ENCODE data around the gene MACROD2. TPM values are rescaled to one million over a fixed set of nuclear protein-coding genes. Genes with fewer than 3 reads are reported as not detected.

The MACROD2 gene
- polyA plus RNA-seq, 4 donors, result 1.00 to 4.8 (median 1.4) TPM

DNA sequence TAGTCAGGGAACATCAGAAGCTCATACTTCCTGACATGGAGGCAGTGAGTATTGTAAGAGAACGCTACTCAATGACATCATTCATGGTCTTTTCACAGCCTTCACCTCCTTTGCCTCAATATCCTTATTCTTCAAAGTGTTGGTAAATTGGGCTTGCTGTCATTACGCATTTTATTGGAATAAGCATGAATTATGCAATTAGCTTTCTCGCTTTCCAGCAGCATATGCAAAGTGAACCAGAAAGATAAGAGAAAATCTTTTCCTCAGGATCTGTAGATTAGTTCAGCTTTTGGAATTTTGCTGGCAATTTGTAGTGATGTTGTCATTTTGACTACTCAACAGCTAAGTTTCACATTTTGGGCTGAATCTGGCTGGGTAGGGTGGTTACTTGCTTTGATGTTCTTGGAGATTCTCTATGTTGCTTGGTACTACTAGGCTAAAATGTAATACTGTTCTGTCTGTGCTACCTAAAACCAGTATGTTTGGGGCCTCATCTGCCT lies 1565.8 kb downstream of the MACROD2 start:
- H3K4me3 ChIP-seq (ENCODE audit: low read depth in 1 of 3, low read length in 3 of 3), result no peak overlapping the region
- DNase-seq (no peak), FAIRE-seq (no peak)
- H3K27me3 ChIP-seq (ENCODE audit: control insufficient read depth in 3 of 3, insufficient read depth in 3 of 3, low read length in 3 of 3), result no peaks in the 10 kb centered on the region
- H3K36me3 ChIP-seq (ENCODE audit: control insufficient read depth in 3 of 3, insufficient read depth in 2 of 3, low read depth in 1 of 3, low read length in 3 of 3), result no peaks in the 10 kb centered on the region
- H3K9me3 ChIP-seq (ENCODE audit: control insufficient read depth in 2 of 2, insufficient read depth in 1 of 2, low read depth in 1 of 2, low read length in 1 of 2), result no peaks in the 10 kb centered on the region
- 90 to 93% (median 90%) methylated on average over 3 of the region's 3 CpGs for WGBS, 3 donors
- H3K27ac ChIP-seq (ENCODE audit: low read depth in 1 of 3, low read length in 2 of 3), result no peak overlapping the region
- H3K4me1 ChIP-seq (ENCODE audit: control insufficient read depth in 3 of 3, insufficient read depth in 2 of 3, low read depth in 1 of 3, low read length in 2 of 3), result peaks cover 0 to 3% (median 0%) of the 10 kb centered on the region in 3 donors

GRCh38 chr20:15561707-15562404 lies 1566.5 kb downstream of the MACROD2 start:
- H3K4me1 ChIP-seq (ENCODE audit: control insufficient read depth in 3 of 3, insufficient read depth in 2 of 3, low read depth in 1 of 3, low read length in 2 of 3), result peaks cover 0 to 3% (median 0%) of the 10 kb centered on the region in 3 donors
- no peak for DNase-seq
- FAIRE-seq, result no peak
- H3K27me3 ChIP-seq (ENCODE audit: control insufficient read depth in 3 of 3, insufficient read depth in 3 of 3, low read length in 3 of 3), result no peaks in the 10 kb centered on the region
- H3K36me3 ChIP-seq (ENCODE audit: control insufficient read depth in 3 of 3, insufficient read depth in 2 of 3, low read depth in 1 of 3, low read length in 3 of 3), result no peaks in the 10 kb centered on the region
- H3K27ac ChIP-seq (ENCODE audit: low read depth in 1 of 3, low read length in 2 of 3), result no peak overlapping the region
- WGBS, 3 donors, result 75 to 79% (median 79%) methylated on average over 5 of the region's 5 CpGs
- H3K9me3 ChIP-seq (ENCODE audit: control insufficient read depth in 2 of 2, insufficient read depth in 1 of 2, low read depth in 1 of 2, low read length in 1 of 2), result no peaks in the 10 kb centered on the region
- no peak overlapping the region for H3K4me3 ChIP-seq (ENCODE audit: low read depth in 1 of 3, low read length in 3 of 3)

- FAIRE-seq, result no peak
- Histone ChIP-seq H3K27me3 (ENCODE audit: control insufficient read depth in 3 of 3, insufficient read depth in 3 of 3, low read length in 3 of 3) (no peaks in the 10 kb centered on the region), H3K4me1 (ENCODE audit: control insufficient read depth in 3 of 3, insufficient read depth in 2 of 3, low read depth in 1 of 3, low read length in 2 of 3) (peaks cover 0 to 3% (median 0%) of the 10 kb centered on the region in 3 donors), H3K27ac (ENCODE audit: low read depth in 1 of 3, low read length in 2 of 3) (no peak overlapping the region), H3K36me3 (ENCODE audit: control insufficient read depth in 3 of 3, insufficient read depth in 2 of 3, low read depth in 1 of 3, low read length in 3 of 3) (no peaks in the 10 kb centered on the region), H3K9me3 (ENCODE audit: control insufficient read depth in 2 of 2, insufficient read depth in 1 of 2, low read depth in 1 of 2, low read length in 1 of 2) (no peaks in the 10 kb centered on the region), H3K4me3 (ENCODE audit: low read depth in 1 of 3, low read length in 3 of 3) (no peak overlapping the region)
- 74 to 86% (median 80%) methylated on average over 4 of the region's 4 CpGs for WGBS, 3 donors
- DNase-seq, result no peak
These were observed 1568.5 kb downstream of the MACROD2 start for GRCh38 chr20:15563836-15564235.

DNA sequence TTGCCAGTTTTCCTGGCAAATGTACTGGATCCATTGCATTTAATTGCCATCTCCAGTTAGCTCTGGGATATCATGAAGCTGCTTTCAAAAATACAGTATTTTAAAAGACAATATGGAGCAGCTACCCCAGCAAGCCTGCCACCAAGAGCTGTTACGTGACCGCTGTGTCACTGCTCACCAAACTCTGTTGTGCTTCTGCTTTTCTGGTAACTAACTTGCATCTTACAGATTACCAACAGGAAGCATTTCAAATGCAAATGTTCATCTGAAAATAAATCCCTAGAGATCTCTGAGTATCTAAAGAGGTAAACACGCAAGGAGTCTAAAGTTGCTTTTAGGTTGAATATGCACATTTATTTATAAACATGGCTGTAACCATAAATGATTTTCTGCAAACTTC lies 1569.7 kb downstream of the MACROD2 start:
- Histone ChIP-seq H3K27me3 (ENCODE audit: control insufficient read depth in 3 of 3, insufficient read depth in 3 of 3, low read length in 3 of 3) (no peaks in the 10 kb centered on the region), H3K4me1 (ENCODE audit: control insufficient read depth in 3 of 3, insufficient read depth in 2 of 3, low read depth in 1 of 3, low read length in 2 of 3) (peaks cover 0 to 3% (median 0%) of the 10 kb centered on the region in 3 donors), H3K36me3 (ENCODE audit: control insufficient read depth in 3 of 3, insufficient read depth in 2 of 3, low read depth in 1 of 3, low read length in 3 of 3) (no peaks in the 10 kb centered on the region), H3K4me3 (ENCODE audit: low read depth in 1 of 3, low read length in 3 of 3) (no peak overlapping the region), H3K27ac (ENCODE audit: low read depth in 1 of 3, low read length in 2 of 3) (no peak overlapping the region), H3K9me3 (ENCODE audit: control insufficient read depth in 2 of 2, insufficient read depth in 1 of 2, low read depth in 1 of 2, low read length in 1 of 2) (no peaks in the 10 kb centered on the region)
- FAIRE-seq, result no peak
- DNase-seq, result no peak
- WGBS, 3 donors, result 72 to 84% (median 73%) methylated on average over 3 of the region's 3 CpGs

DNA sequence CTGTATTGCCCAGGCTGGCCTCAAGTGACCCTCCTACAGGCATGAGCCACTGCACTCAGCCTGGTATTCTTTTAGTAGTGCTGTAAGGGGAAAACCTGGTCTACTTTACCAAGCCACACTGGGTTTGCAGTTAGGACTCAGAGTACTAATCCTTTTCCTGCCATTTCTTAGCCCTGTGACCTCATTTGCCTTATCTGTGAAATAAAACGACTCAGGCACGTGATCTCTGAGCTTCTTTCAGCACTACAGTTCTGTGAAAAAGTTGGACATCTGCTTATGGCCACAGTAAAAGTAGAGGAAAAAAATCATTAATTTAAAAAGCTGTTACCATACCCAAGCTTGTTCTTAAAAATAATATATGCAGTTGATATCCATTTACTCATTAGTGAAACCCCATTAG lies 1570.5 kb downstream of the MACROD2 start:
- Histone ChIP-seq H3K27me3 (ENCODE audit: control insufficient read depth in 3 of 3, insufficient read depth in 3 of 3, low read length in 3 of 3) (no peaks in the 10 kb centered on the region), H3K27ac (ENCODE audit: low read depth in 1 of 3, low read length in 2 of 3) (no peak overlapping the region), H3K36me3 (ENCODE audit: control insufficient read depth in 3 of 3, insufficient read depth in 2 of 3, low read depth in 1 of 3, low read length in 3 of 3) (no peaks in the 10 kb centered on the region), H3K4me1 (ENCODE audit: control insufficient read depth in 3 of 3, insufficient read depth in 2 of 3, low read depth in 1 of 3, low read length in 2 of 3) (peaks cover 0 to 3% (median 0%) of the 10 kb centered on the region in 3 donors), H3K4me3 (ENCODE audit: low read depth in 1 of 3, low read length in 3 of 3) (no peak overlapping the region), H3K9me3 (ENCODE audit: control insufficient read depth in 2 of 2, insufficient read depth in 1 of 2, low read depth in 1 of 2, low read length in 1 of 2) (no peaks in the 10 kb centered on the region)
- 7 to 55% (median 27%) methylated on average over 2 of the region's 2 CpGs for WGBS, 3 donors
- FAIRE-seq (no peak), DNase-seq (peak in 1 of 2 donors; percentile 60)

DNA sequence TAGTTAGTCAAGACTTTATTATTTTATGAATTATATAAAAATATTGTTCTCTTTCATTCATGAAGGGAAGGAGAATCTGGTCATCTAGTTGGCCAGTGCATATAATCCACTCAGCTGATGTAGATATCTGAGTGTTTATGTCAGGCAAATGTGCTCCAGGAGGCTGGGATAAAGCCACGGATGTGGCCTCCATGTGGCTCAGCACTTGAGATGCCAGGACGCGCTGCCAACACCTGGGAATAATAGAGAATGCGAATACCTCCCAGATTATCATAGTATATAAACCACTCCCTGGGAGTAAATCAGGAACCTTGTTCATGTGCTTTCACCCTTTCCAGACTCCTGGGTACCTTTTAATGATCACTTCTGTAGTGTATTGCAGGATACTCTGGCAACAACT lies 1571.9 kb downstream of the MACROD2 start:
- 84 to 94% (median 93%) methylated on average over 4 of the region's 4 CpGs for WGBS, 3 donors
- Histone ChIP-seq H3K9me3 (ENCODE audit: control insufficient read depth in 2 of 2, insufficient read depth in 1 of 2, low read depth in 1 of 2, low read length in 1 of 2) (no peaks in the 10 kb centered on the region), H3K4me1 (ENCODE audit: control insufficient read depth in 3 of 3, insufficient read depth in 2 of 3, low read depth in 1 of 3, low read length in 2 of 3) (peaks cover 0 to 3% (median 0%) of the 10 kb centered on the region in 3 donors), H3K27ac (ENCODE audit: low read depth in 1 of 3, low read length in 2 of 3) (no peak overlapping the region), H3K36me3 (ENCODE audit: control insufficient read depth in 3 of 3, insufficient read depth in 2 of 3, low read depth in 1 of 3, low read length in 3 of 3) (no peaks in the 10 kb centered on the region), H3K4me3 (ENCODE audit: low read depth in 1 of 3, low read length in 3 of 3) (no peak overlapping the region), H3K27me3 (ENCODE audit: control insufficient read depth in 3 of 3, insufficient read depth in 3 of 3, low read length in 3 of 3) (no peaks in the 10 kb centered on the region)
- no peak for FAIRE-seq
- no peak for DNase-seq

DNA sequence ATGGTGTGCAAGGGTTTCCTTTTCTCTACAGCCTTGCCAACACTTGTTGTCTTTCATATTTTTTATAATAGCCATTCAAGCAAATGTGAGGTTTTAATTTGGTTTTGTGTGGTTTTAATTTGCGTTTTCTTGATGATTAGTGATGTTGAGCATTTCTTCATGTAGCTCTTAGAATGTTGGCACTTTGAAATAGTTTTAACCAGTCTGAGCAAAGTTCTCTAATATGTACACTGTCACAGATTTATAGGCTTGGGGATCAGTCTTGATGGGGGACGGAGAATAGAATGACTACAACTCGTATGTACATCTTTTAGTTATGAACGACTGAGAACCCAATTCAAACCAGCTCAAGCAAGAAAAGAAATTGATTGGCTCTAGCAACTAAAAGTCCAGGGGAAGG lies 1574.8 kb downstream of the MACROD2 start:
- Histone ChIP-seq H3K36me3 (ENCODE audit: control insufficient read depth in 3 of 3, insufficient read depth in 2 of 3, low read depth in 1 of 3, low read length in 3 of 3) (no peaks in the 10 kb centered on the region), H3K27me3 (ENCODE audit: control insufficient read depth in 3 of 3, insufficient read depth in 3 of 3, low read length in 3 of 3) (no peaks in the 10 kb centered on the region), H3K9me3 (ENCODE audit: control insufficient read depth in 2 of 2, insufficient read depth in 1 of 2, low read depth in 1 of 2, low read length in 1 of 2) (no peaks in the 10 kb centered on the region), H3K27ac (ENCODE audit: low read depth in 1 of 3, low read length in 2 of 3) (no peak overlapping the region), H3K4me1 (ENCODE audit: control insufficient read depth in 3 of 3, insufficient read depth in 2 of 3, low read depth in 1 of 3, low read length in 2 of 3) (peaks cover 0 to 3% (median 0%) of the 10 kb centered on the region in 3 donors), H3K4me3 (ENCODE audit: low read depth in 1 of 3, low read length in 3 of 3) (no peak overlapping the region)
- WGBS, 3 donors, result 90 to 94% (median 92%) methylated on average over 4 of the region's 4 CpGs
- no peak for FAIRE-seq
- no peak for DNase-seq

GRCh38 chr20:15571056-15571455 lies 1575.7 kb downstream of the MACROD2 start:
- H3K36me3 ChIP-seq (ENCODE audit: control insufficient read depth in 3 of 3, insufficient read depth in 2 of 3, low read depth in 1 of 3, low read length in 3 of 3), result no peaks in the 10 kb centered on the region
- H3K4me1 ChIP-seq (ENCODE audit: control insufficient read depth in 3 of 3, insufficient read depth in 2 of 3, low read depth in 1 of 3, low read length in 2 of 3), result no peaks in the 10 kb centered on the region
- H3K27me3 ChIP-seq (ENCODE audit: control insufficient read depth in 3 of 3, insufficient read depth in 3 of 3, low read length in 3 of 3), result no peaks in the 10 kb centered on the region
- H3K9me3 ChIP-seq (ENCODE audit: control insufficient read depth in 2 of 2, insufficient read depth in 1 of 2, low read depth in 1 of 2, low read length in 1 of 2), result no peaks in the 10 kb centered on the region
- no peak overlapping the region for H3K4me3 ChIP-seq (ENCODE audit: low read depth in 1 of 3, low read length in 3 of 3)
- DNase-seq, result no peak
- FAIRE-seq, result no peak
- no peak overlapping the region for H3K27ac ChIP-seq (ENCODE audit: low read depth in 1 of 3, low read length in 2 of 3)

GRCh38 chr20:15575255-15575654 lies 1579.9 kb downstream of the MACROD2 start:
- peaks cover 0 to 10% (median 0%) of the 10 kb centered on the region in 3 donors for H3K4me1 ChIP-seq (ENCODE audit: control insufficient read depth in 3 of 3, insufficient read depth in 2 of 3, low read depth in 1 of 3, low read length in 2 of 3)
- H3K27me3 ChIP-seq (ENCODE audit: control insufficient read depth in 3 of 3, insufficient read depth in 3 of 3, low read length in 3 of 3), result no peaks in the 10 kb centered on the region
- no peak for FAIRE-seq
- no peaks in the 10 kb centered on the region for H3K9me3 ChIP-seq (ENCODE audit: control insufficient read depth in 2 of 2, insufficient read depth in 1 of 2, low read depth in 1 of 2, low read length in 1 of 2)
- H3K4me3 ChIP-seq (ENCODE audit: low read depth in 1 of 3, low read length in 3 of 3), result no peak overlapping the region
- H3K27ac ChIP-seq (ENCODE audit: low read depth in 1 of 3, low read length in 2 of 3), result no peak overlapping the region
- 68 to 83% (median 76%) methylated on average over 1 of the region's 1 CpG for WGBS, 3 donors
- no peaks in the 10 kb centered on the region for H3K36me3 ChIP-seq (ENCODE audit: control insufficient read depth in 3 of 3, insufficient read depth in 2 of 3, low read depth in 1 of 3, low read length in 3 of 3)
- DNase-seq, result no peak
